Parathyroid adenoma (tissue), 2 donors: ENCODE data around the gene CCDC144A.
"Not testable (repeated sequence)": the region's sequence is repeated elsewhere in the genome, so short reads cannot be mapped to it uniquely, and the experiment has no call there.

Experiments
- H2AFZ ChIP-seq: fragments of 300-600 bp; sonication (generic); one replicate; pipeline ENCODE4 v1.7.0; 2017; ENCODE audit warnings: antibody characterized with exemption, mild to moderate bottlenecking
- H3K27ac ChIP-seq: fragments of 300-600 bp; sonication (generic); one replicate; pipeline ENCODE4 v1.7.0; 2017
- H3K27me3 ChIP-seq: fragments of 300-600 bp; sonication (generic); one replicate; pipeline ENCODE4 v1.7.0; 2017; ENCODE audit warnings: low read length; ENCODE audit not compliant: control insufficient read depth, insufficient read depth
- H3K36me3 ChIP-seq: fragments of 300-600 bp; sonication (generic); one replicate; pipeline ENCODE4 v1.7.0; 2017; ENCODE audit warnings: low read length; ENCODE audit not compliant: control insufficient read depth, insufficient read depth
- H3K4me1 ChIP-seq: fragments of 300-600 bp; sonication (generic); one replicate; pipeline ENCODE4 v1.7.0; 2017; ENCODE audit warnings: control low read depth
- H3K4me2 ChIP-seq: fragments of 300-600 bp; sonication (generic); one replicate; pipeline ENCODE4 v1.7.0; 2017; ENCODE audit warnings: low read length
- H3K4me3 ChIP-seq: fragments of 300-600 bp; sonication (generic); one replicate; pipeline ENCODE4 v1.7.0; 2017; ENCODE audit warnings: low read depth, low read length
- H3K79me2 ChIP-seq: fragments of 300-600 bp; sonication (generic); one replicate; pipeline ENCODE4 v1.7.0; 2017; ENCODE audit warnings: control low read depth
- H3K9ac ChIP-seq: fragments of 300-600 bp; sonication (generic); one replicate; pipeline ENCODE4 v1.7.0; 2017; ENCODE audit warnings: mild to moderate bottlenecking
- H3K9me3 ChIP-seq: fragments of 300-600 bp; sonication (generic); one replicate; pipeline ENCODE4 v1.7.0; 2017; ENCODE audit warnings: low read length; ENCODE audit not compliant: control insufficient read depth
- CTCF ChIP-seq: fragments of 300-600 bp; sonication (generic); IDR thresholded peaks from one replicate; pipeline ENCODE4 v1.7.0; 2017; ENCODE audit warnings: antibody characterized with exemption, mild to moderate bottlenecking
- donor health status: primary hyperparathyroidism.

CCDC144A gene

GRCh38 chr17:16814439-16814838 lies 124.4 kb downstream of the CCDC144A start:
- Histone ChIP-seq H3K36me3 (no peaks in the 10 kb centered on the region), H3K9me3 (no peaks in the 10 kb centered on the region), H3K79me2 (no peaks in the 10 kb centered on the region), H3K4me3 (no peak overlapping the region), H3K27me3 (no peaks in the 10 kb centered on the region), H3K9ac (no peak overlapping the region), H3K4me1 (no peaks in the 10 kb centered on the region), H3K4me2 (no peak overlapping the region), H2AFZ (no peak overlapping the region), H3K27ac (no peak overlapping the region)
- TF ChIP-seq CTCF: no peak

GRCh38 chr17:16817201-16817600 lies 127.2 kb downstream of the CCDC144A start:
- no peak overlapping the region for H3K9ac ChIP-seq
- no peak overlapping the region for H2AFZ ChIP-seq
- H3K4me1 ChIP-seq: no peaks in the 10 kb centered on the region
- H3K4me2 ChIP-seq: no peak overlapping the region
- no peak for TF ChIP-seq CTCF
- H3K36me3 ChIP-seq: no peaks in the 10 kb centered on the region
- H3K79me2 ChIP-seq: no peaks in the 10 kb centered on the region
- H3K27me3 ChIP-seq: no peaks in the 10 kb centered on the region
- no peak overlapping the region for H3K4me3 ChIP-seq
- no peak overlapping the region for H3K27ac ChIP-seq
- H3K9me3 ChIP-seq: no peaks in the 10 kb centered on the region

- not testable (repeated sequence) for H2AFZ ChIP-seq, H3K36me3 ChIP-seq, H3K79me2 ChIP-seq, H3K4me2 ChIP-seq, H3K27me3 ChIP-seq, H3K4me1 ChIP-seq, H3K9me3 ChIP-seq, H3K9ac ChIP-seq, H3K27ac ChIP-seq, H3K4me3 ChIP-seq
Observed at GRCh38 chr17:16817940-16818339, 127.9 kb downstream of the CCDC144A start.

- H2AFZ ChIP-seq: no peak overlapping the region
Observed at GRCh38 chr17:16818340-16818739, 128.3 kb downstream of the CCDC144A start.

GRCh38 chr17:16818821-16819683 lies 129.0 kb downstream of the CCDC144A start:
- no peaks in the 10 kb centered on the region for H3K9me3 ChIP-seq
- TF ChIP-seq CTCF: no peak
- H3K4me2 ChIP-seq: no peak overlapping the region
- no peaks in the 10 kb centered on the region for H3K79me2 ChIP-seq
- no peak overlapping the region for H3K4me3 ChIP-seq
- H3K27ac ChIP-seq: no peak overlapping the region
- no peaks in the 10 kb centered on the region for H3K27me3 ChIP-seq
- H2AFZ ChIP-seq: no peak overlapping the region
- H3K36me3 ChIP-seq: no peaks in the 10 kb centered on the region
- no peaks in the 10 kb centered on the region for H3K4me1 ChIP-seq
- no peak overlapping the region for H3K9ac ChIP-seq

More at GRCh38 chr17:16818340-16818739, 128.3 kb downstream of the CCDC144A start:
- Histone ChIP-seq H3K4me3 (no peak overlapping the region), H3K27ac (no peak overlapping the region), H3K4me2 (no peak overlapping the region), H3K27me3 (no peaks in the 10 kb centered on the region), H3K9me3 (no peaks in the 10 kb centered on the region), H3K9ac (no peak overlapping the region), H3K4me1 (no peaks in the 10 kb centered on the region), H3K36me3 (no peaks in the 10 kb centered on the region), H3K79me2 (no peaks in the 10 kb centered on the region)
- TF ChIP-seq CTCF: no peak
